Cardiac fibroblast (primary cell): Measurements from ENCODE around the gene STARD10.

Source experiments
- DNase-seq, 2 donors: peaks; one replicate each; pipeline versions ENCODE4 v3.0.0 to v3.0.0-alpha.2; 2010; ENCODE audit warnings: low read depth in 2 of 2
- H3K4me3 ChIP-seq, 2 donors: replicated peaks in 1 of 2; 1 replicate in 1 of 2; 2 replicates in 1 of 2; pipeline ENCODE4 v1.5.1; 2011; ENCODE audit warnings: low read depth in 2 of 2, low read length in 2 of 2, mild to moderate bottlenecking in 2 of 2, moderate library complexity in 1 of 2
- TF ChIP-seq, protein P1 (sequence below): IDR thresholded peaks from one replicate; pipeline ENCODE4 v1.5.1; 2011; ENCODE audit warnings: low read depth, mild to moderate bottlenecking, low read length, inconsistent platforms

STARD10 gene

DNA sequence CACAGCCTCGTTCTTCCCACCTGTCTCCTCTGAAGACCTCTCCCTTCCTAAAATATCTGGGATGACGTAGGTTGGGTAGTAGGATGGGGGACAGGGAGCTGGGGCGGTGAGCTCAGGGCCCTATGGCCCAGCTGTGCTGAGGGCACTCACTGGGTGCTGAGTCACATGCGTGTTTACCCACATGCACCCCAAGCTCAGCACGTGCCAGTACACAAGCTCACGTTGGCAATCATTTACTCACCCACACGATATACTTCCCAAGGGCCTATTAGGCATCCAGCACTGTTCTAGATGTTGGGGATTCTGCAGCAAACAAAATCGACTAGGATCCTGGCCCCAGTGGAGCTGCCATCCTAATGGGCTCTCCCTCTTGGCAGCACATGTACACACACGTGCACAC is 70.3 kb downstream of the STARD10 start:
- H3K4me3 ChIP-seq, result no peak overlapping the region
- no peak for DNase-seq

DNA sequence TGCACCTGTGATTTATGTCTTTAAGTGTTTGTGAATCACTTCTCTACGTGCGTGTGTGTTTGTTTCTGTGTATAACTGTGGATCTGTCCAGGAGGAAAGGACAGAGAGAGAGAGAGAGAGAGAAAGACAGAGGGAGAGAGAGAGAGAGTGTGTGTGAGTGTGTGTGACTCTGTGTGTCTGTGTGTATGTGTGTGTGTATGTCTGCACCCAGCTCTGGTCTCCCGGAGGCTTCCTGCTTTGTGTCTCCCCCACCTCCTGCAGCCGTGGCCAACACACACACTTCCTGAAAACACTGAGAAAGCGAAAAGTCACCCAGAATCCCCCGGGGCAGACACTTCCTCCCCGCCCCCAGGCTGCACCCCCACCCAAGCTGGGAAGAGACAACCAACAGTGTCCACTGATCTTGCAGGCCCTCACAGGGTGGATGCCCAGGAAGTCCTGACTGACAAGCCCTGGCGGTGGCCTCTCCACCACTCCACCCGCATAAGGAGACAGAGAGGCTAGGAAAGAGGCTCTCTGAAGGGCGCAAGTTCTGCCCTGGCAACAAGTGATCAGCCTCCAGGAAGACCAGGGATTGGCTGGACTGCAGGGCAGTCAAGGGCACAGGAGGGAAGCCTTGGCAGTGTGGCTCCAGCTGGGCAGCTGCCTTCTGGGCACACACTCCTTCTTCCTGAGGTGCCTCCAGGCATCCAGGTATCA is 71.6 kb downstream of the STARD10 start:
- TF ChIP-seq, protein P1, sequence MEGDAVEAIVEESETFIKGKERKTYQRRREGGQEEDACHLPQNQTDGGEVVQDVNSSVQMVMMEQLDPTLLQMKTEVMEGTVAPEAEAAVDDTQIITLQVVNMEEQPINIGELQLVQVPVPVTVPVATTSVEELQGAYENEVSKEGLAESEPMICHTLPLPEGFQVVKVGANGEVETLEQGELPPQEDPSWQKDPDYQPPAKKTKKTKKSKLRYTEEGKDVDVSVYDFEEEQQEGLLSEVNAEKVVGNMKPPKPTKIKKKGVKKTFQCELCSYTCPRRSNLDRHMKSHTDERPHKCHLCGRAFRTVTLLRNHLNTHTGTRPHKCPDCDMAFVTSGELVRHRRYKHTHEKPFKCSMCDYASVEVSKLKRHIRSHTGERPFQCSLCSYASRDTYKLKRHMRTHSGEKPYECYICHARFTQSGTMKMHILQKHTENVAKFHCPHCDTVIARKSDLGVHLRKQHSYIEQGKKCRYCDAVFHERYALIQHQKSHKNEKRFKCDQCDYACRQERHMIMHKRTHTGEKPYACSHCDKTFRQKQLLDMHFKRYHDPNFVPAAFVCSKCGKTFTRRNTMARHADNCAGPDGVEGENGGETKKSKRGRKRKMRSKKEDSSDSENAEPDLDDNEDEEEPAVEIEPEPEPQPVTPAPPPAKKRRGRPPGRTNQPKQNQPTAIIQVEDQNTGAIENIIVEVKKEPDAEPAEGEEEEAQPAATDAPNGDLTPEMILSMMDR, result no peak
- peak overlapping the region; percentile 60 to 71 for H3K4me3 ChIP-seq
- DNase-seq, result peak; percentile 93 to 97

More for the DNA sequence above, 70.3 kb downstream of the STARD10 start:
- TF ChIP-seq, protein P1, result no peak

DNA sequence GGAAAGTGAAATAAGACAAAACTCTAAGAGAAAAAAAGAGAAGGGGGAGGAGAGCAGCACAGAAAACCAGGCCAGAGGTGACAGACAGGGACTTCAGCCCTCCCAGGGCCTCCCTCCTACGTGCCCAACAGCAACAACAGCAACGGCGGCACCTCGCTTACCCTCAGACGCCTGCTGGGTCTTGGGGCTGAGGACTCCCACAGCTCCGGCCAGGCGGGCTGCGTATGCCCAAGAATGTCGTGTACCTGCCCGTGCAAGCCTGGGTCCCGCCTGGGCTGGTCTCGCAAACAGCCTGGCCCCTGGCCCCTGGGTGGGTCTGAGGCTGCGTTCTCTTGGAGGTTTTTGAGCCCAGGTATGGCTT is 72.2 kb downstream of the STARD10 start:
- DNase-seq, result peak; percentile 32 to 62
- TF ChIP-seq, protein P1, result no peak
- peak overlapping the region; percentile 60 to 71 for H3K4me3 ChIP-seq

DNA sequence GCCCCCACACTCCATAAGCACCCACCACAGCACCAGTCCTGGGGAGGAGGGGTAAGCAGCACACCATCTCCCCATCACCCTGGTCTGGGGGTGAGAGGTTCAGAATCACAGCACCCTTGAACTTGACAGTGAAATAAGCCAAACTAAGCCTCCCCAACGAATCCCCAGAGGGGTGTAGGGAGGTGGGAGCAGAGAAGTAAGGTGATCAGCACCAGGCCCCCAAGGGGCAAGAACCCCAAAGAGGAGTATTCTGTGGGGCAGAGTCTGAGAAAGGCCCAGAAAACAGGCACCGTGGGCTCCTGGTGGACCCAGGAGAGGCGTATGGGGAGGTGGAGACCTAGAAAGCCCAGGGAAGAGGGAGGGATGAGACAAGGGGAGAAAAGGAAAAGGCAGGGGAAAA is 72.6 kb downstream of the STARD10 start:
- H3K4me3 ChIP-seq, result peak overlapping the region; percentile 60 to 71
- TF ChIP-seq, protein P1, result no peak
- DNase-seq, result no peak

DNA sequence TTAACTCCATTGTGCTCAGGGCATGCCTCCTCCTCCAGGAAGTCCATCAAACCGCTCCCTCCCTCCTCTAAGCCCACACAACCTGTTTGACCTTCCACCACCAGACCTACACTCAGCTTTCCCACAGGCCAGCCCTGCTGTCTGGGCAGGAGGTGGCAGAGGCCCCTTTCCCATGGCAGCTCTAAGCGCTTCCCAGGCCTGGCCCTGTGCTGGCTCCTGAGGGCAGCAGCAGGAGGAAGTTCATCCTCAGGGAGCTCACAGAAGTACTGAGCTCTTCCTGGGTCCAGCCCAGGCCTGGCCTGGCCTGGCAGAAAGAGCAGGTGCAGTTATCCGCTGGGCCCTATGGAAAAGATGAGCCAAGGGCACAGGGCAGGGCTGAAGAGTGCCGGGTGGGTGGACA is 73.1 kb downstream of the STARD10 start:
- H3K4me3 ChIP-seq, result peak overlapping the region; percentile 60 to 71
- TF ChIP-seq, protein P1, result no peak
- DNase-seq, result no peak

DNA sequence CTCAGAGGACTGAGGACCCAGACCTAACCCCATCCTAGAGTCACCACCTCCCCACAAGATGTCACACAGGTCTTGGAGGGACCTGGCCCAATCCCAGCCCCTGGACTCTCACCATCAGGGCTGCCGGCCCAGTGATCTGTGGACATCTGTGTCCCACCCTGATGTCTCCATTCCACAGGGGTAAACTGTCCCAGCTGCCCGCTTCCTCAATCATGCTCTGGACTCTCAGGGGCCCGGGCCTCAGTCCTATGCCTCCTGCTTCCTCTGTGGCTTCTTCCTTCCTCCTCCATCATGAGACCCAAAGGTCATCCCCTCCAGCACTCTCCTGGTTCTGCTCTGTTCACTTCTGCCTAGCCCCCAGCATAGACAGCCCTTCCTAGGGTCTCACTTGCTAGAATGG is 73.8 kb downstream of the STARD10 start:
- peak overlapping the region in 1 of 2 donors; percentile 71 for H3K4me3 ChIP-seq
- no peak for DNase-seq
- TF ChIP-seq, protein P1, result no peak

DNA sequence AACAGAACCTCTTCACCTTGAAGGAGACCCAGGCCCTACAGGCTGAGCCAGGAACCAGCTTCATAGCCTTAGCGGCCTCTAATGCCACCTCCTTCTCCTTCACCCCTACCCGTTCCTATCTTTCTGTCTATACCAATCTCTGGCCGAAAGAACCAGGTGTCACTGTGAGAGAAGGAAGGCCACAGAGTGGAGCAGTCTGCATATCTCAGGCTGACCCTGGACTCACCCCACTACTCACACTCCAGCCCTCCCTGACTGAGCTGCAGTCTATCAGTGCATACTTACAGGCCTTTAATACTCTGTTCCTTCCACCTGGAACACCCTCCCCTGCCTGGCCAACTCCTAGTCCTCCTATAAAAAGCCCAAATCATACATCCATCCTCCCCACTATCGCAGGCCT is 74.3 kb downstream of the STARD10 start:
- DNase-seq, result no peak
- TF ChIP-seq, protein P1, result no peak
- no peak overlapping the region for H3K4me3 ChIP-seq
